GM18520 (cell line): ENCODE data around the gene KIF17.
"Not testable (repeated sequence)": the region's sequence is repeated elsewhere in the genome, so short reads cannot be mapped to it uniquely, and the experiment has no call there.

Experiments
- ATAC-seq: cut with Tn5 transposase; IDR thresholded peaks from one replicate; pipeline ENCODE4 v1.9.1; 2021; ENCODE audit not compliant: unreplicated experiment

Gene KIF17

GRCh38 chr1:20695515-20695914, 22.3 kb downstream of the KIF17 start:
- no peak for ATAC-seq

DNA sequence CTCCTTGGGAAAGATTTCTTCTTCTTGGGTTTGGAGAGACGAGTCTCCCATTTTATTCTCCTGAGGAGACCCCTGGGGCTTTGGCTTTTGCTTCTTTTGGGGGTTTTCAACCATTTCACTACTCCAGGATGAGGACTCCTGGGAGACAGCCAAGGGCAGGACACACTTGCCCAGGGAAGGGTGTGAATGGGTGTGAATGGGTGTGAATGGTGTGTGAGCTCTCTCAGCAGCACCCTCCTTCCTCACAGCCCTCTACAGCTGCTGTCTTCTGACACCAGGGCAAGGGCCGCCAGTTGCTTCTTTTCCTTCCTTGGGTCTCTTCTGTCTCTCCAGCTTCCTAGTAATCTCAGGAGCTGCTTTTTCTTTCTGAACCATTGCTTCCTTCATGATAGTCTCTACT, 24.2 kb downstream of the KIF17 start:
- ATAC-seq, result no peak

DNA sequence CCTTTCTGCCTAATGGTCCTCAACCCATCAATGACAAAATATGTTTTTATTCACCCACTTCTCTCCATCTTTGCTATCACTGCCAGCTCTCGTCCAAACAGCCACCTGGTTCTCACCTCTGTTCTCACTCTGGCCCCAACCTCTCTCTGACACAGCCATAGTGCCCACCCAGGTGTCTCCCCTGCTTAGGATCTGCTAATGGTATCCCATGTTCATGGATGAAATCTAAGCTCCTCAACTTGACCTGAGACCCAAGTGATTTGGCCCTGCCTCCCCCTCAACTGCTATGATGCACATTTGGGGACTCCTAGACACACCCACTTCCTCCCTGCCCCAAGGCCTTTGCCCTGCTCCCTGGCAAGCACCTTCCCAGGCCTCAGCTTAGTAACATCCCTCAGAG, 25.9 kb downstream of the KIF17 start:
- no peak for ATAC-seq

DNA sequence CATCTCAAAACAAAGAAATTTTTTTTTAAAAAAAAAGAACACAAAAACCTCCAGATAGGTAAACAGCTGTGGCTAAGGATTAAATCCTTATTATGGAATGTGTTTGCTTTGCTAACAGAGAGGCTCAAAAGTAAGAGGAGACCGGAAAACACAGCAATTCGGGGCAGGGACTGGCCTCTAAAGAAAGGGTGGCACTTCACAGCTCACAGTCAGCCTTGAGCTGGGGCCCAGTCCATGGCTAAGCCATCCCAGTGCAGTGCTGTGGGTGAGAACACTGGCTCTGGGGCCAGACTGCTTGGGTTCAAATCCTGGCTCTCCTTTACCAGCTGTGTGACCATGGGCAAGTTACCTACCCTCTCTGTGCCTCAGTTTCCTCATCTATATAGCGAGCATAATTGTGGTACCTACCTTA, 28.2 kb downstream of the KIF17 start:
- ATAC-seq, result no peak

- no peak for ATAC-seq
These were observed 30.7 kb downstream of the KIF17 start for GRCh38 chr1:20686883-20687725.

GRCh38 chr1:20685741-20686140, 32.1 kb downstream of the KIF17 start:
- no peak for ATAC-seq

DNA sequence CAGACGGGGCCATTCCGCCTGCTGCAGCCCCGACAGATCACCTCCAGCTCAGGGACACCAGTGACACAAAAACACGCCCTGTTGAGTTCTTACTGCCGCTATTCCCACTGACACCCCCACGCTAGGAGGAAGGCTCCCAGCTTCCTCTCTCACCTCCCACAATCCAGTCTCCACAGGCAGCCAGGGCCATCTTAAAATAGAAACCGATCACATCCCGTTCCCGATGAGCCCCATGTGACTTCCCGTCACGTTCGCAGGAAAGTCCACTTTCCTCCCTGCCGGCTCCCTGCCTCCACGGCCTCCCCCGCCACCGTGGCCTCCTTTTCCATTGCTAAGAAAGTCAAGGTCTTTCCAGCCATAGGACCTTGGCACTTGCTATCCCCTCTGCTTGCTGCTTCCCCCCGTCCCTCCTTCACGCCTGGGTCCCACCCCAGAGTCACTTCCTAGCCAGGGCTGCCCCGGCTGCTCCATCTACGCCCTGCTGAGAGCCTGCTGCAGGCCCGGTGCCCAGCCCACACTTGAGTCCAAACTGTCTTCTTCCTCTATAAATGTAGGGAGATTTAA, 32.6 kb downstream of the KIF17 start:
- ATAC-seq, result no peak

- no peak for ATAC-seq
These were observed 33.2 kb downstream of the KIF17 start for GRCh38 chr1:20684651-20685050.

DNA sequence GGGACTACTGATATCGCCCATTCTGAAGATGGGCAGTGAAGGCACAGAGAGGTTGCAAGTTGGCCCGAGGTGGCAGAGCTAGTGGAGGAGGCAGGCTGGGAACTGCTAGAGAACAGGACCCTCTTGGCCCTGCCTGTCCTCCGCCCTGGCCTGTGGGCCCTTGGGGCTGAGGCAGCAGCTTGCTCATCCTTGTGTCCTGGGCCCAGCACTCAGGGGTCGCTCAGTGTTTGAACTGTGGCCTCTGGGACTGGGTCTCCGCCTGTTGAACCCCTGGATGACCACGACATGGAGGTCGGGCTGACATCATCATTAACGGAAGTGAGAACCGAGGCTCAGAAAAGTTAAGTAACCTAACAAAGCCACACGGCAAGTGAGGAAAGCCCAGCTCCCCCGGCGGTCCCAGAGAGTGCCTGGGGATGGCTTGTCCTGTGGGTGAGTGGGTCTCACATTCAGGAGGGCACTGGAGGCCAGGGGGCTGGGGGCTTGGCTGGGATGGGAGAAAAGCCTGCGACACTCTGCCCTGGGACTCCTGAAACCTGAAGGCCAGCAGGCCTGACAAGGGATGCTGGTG, 33.7 kb downstream of the KIF17 start:
- no peak for ATAC-seq

DNA sequence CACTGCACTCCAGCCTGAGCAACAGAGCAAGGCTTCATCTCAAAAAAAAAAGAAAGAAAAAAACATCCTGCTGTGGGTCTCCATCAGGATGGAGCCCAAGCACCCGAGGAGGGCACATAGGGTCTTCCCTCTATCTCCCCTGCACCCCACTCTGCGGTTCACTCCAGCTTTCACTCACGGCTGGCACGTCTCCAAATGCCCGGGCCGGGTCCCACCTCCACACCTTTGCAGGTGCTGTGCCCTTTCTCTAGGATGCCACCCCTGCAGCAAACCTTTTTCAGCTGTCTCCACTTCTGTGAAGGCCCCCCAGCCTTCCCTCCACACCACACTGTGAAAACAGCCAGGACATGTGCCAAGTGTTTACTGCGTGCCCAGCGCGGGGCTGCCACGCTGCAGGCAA, 34.2 kb downstream of the KIF17 start:
- no peak for ATAC-seq

GRCh38 chr1:20682571-20683236, 35.1 kb downstream of the KIF17 start:
- no peak for ATAC-seq

- no peak for ATAC-seq
These were observed 35.8 kb downstream of the KIF17 start for GRCh38 chr1:20681999-20682398.

GRCh38 chr1:20680269-20680668, 37.5 kb downstream of the KIF17 start:
- no peak for ATAC-seq

DNA sequence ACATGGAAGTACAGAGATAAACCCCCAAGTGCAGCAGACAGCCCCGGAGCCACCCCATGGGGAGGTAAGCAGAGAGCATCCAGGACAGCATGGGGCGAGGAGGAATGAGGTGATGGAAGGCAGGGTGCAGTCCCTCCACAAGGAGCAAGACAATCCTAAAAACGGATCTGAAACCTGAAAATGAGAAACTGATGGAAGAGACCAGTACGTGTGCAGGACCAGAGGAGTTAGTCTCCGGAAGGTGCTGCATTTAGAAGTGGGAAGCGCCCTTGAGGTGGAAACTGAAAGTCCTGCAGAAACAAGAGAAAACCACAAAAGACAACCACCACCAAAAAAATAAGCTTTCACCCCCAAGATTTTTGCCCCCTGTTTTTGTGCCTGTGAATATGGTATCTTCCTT, 39.2 kb downstream of the KIF17 start:
- ATAC-seq, result no peak

DNA sequence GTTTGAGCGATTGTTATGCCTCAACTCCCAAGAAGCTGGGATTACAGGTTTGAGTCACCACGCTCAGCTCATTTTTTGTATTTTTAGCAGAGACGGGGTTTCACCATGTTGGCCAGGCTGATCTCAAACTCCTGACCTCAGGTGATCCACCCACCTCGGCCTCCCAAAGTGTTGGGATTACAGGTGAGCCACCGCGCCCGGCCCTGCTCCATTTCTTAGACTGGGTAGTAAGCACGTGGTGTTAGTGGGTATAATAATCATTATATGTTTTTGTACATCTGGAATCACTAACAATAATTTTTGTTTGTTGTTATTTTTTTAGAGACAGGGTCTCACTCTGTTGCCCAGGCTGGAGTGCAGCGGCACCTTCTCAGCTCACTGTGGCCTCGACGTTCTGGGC, 44.2 kb downstream of the KIF17 start:
- not testable (repeated sequence) for ATAC-seq

DNA sequence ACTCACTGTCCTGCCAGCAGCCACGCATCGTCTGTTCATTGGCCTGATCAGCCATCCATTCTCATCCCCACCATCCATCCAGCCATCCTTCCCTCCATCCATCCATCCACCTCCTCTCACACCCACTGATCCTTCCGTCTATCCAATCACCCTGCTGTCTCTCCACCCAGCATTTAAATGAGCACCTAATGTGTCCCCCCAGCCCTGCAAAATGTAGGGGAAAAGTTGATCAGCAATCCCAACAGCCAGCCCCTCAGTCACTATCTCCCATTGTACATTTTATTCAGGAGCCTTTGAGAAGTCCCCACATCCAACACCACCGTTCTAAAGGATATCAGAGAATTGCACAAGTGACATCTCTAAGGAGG, 45.6 kb downstream of the KIF17 start:
- ATAC-seq, result no peak

DNA sequence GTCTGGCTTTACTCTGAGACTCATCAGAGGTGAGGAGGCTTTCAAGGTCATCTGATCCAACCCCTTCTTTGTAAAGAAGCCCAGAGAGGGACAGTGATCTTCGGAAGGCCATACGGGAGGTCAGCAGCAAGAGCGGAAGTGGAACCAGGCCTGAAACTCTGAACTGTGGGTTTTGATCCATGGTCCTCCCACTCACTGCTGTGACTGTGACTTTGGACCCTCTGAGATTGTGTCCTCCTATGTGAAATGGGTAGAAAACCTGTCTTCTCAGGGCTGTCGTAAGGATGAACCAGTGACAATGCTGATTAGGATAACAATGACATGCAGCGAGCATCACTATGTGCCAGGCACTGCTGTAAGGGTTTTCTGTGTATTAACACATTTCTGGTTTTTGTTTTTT, 46.9 kb downstream of the KIF17 start:
- no peak for ATAC-seq

DNA sequence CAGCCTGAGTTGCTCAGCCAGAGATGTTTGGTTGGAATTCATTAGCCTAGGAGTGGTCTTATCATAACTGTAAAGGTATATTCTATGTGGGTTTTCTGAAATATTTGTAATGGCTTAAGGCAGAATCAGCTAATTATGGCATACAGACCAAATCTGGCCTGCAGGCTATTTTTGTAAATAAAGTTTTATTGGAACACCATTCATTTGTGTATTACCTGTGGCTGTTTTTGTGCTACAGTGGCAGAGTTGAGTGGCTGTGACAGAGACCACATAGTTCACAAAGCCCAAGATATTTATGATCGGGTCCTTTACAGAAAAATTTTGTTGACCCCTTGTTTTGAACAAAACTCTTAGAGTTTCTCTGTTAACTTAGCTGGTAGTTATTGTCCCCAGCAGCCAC, 49.2 kb downstream of the KIF17 start:
- ATAC-seq, result no peak

DNA sequence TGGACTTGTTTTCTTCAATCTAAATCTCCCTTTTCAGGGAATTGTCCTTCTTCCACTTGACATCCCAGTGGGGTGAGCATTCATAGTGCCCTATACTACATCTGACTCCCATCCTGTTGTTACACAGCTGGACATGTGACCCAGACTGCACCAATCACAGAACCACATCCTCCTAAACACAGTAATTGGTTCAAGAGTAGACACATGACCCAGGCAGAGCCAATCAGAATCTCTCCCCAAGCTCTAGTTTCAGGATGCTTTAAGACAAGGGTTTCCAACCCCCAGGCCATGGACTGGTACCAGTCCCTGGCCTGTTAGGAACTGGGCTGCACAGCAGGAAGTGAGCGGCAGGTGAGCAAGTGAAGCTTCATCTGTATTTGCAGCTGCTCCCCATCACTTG, 51.0 kb downstream of the KIF17 start:
- no peak for ATAC-seq

GRCh38 chr1:20666146-20666545, 51.7 kb downstream of the KIF17 start:
- no peak for ATAC-seq

DNA sequence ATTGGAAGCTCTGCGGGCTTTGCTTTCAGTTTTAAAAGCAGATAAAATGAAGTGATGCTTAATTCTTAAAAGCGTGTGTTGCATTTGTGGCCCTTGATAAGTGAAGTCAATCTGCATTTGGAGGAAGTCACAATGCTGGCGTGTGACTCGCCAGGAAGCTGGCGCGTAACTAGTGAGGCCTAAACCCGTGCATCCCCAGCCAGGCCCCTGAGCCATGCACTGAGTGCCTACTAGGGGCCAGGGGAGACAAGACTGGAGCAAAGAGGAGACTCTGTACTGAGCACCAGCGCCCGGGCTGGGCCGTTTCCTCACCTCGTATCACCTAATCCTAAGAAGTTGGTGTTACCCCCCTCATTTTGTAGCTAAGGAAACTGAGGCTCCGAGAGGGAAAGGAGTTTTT, 52.1 kb downstream of the KIF17 start:
- no peak for ATAC-seq
